ENCODE data around the gene MUS81.
"Not testable (repeated sequence)": the region's sequence is repeated elsewhere in the genome, so short reads cannot be mapped to it uniquely, and the experiment has no call there.

Gene MUS81

GRCh38 chr11:65847746-65848145 is 12.5 kb upstream of the MUS81 start:
- DNase-seq = no peak

GRCh38 chr11:65848693-65849092 is 11.5 kb upstream of the MUS81 start:
- not testable (repeated sequence) for DNase-seq

- DNase-seq = no peak
Observed at GRCh38 chr11:65849366-65849765, 10.9 kb upstream of the MUS81 start.

- no peak for DNase-seq
Observed at GRCh38 chr11:65849771-65850216, 10.4 kb upstream of the MUS81 start.

- DNase-seq = peak; percentile 49
Observed at GRCh38 chr11:65850217-65851082, 9.8 kb upstream of the MUS81 start.

DNA sequence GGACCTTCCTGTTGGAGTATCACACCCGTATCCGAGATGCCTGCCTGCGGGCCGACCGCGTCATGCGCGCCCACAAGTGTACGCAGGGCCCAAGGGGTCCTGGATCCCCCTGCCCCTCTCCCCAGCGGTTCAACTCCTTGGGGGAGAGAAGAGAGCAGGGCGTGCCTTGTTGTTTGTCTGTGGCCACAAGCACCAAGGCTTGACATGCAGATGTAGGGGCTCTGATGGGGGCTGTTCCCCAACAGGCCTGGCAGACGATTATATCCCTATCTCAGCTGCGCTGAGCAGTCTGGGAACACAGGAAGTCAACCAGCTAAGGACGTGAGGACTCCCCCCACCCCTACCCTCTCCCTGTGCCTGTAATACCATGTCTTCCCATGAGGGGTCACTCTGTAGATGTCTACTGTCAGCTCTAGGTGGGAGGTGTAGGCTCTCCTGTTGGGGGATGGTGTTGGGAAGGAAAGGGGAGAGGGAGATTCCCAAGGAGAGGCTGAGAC is 9.1 kb upstream of the MUS81 start:
- DNase-seq = peak; percentile 63

- DNase-seq = peak; percentile 50
Observed at GRCh38 chr11:65851811-65852507, 8.3 kb upstream of the MUS81 start.

DNA sequence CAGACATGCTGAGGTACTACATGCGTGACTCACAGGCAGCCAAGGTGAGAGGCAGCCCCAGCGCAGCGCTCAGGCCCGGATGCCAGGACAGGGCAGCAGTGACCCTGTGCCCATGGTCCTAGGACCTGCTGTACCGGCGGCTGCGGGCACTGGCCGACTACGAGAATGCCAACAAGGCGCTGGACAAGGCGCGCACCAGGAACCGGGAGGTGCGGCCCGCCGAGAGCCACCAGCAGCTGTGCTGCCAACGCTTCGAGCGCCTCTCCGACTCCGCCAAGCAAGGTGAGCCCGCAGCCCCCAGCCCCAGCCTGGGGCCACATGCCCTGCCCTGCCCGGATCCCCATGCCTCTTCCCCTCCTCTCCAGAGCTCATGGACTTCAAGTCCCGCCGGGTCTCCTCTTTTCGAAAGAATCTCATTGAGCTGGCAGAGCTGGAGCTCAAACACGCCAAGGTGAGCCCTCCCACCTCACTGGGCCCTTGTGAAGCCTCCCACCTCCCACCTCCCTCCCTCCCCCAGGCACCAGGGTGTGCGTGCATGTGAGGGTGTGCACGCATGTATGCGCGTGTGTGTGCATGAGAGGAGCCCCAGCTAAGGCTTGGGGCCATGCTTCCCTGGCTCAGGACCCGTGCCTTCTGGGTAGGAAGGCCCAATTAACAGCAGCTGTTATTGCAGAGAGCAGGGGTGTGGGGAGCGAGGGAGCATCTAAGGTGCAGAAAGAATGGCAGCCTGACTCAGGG is 7.6 kb upstream of the MUS81 start:
- DNase-seq = peak; percentile 60

DNA sequence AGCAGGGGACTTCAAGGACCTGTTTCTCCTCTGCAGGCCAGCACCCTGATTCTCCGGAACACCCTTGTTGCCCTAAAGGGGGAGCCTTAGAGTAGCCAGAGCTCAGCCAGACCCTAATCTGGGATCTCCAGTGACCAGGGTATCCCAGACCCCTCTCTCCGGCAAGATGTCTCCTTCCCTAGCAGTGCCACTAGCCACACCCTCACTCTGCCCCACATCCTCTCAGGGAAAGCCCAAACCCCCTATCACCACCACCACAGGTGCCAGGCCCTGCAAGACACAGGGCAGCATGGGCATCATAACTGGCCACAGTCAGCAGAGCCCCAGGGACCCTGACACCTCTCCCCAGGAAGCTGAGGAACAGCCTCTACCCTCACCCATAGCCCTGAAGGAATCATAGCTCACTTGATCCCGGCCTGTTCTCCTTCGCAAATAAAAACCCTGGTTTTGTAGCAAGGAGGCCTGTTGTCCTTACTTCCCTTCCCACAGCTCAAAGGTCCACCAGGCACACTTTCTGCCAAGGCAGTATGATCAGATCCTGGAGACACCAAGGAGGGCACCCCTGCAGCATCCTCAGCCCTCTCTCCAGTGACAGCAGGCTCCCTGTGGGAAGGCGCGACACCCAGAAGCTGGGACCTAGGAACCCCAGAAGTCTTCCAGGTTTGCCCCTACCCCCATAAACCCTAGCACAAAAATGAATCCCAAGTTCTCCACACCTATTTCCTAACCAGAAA is 6.8 kb upstream of the MUS81 start:
- DNase-seq = no peak

DNA sequence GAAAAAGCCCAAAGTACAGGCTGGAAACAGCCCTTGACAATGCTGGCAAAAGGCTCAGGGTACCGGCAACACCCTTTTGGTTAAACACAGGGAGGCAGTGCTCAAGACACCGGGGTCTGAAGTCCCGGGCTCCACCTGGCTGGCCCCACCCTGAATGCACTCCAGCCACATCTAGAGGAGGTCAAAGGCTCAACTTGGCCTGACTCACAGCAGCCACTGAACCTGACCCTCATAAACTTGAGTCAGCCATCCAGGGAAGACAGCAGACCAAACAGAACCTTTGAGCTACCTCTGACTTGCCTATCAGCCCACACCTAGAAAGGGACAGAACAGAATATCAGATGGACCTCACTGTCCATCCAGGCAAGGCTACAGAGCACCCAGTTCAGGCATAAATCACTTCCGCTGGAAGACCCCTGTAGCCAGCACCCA is 6.1 kb upstream of the MUS81 start:
- no peak for DNase-seq

- no peak for DNase-seq
Observed at GRCh38 chr11:65854852-65855837, 5.1 kb upstream of the MUS81 start.

DNA sequence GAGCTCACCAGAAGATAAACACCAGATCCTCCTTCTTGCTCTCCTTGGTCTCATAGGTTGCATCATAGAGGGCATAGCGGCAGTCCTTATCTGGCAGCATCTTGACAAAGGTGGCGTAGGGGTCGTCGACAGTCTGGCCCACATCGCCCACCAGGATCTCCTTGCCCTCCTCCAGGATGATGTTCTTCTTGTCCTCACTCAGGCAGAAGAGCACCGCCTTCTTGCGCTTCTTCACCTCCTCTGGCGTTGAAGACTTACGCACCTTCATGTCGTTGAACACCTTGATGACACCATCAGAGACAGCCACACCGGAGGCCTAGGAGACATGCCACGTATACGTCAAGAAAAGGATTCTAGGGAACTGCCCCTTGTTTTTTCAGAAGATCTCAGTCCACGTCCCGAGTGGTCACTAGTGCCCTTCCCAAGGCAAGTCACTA is 4.3 kb upstream of the MUS81 start:
- DNase-seq = no peak

- peak; percentile 88 for DNase-seq
Observed at GRCh38 chr11:65856689-65857499, 3.3 kb upstream of the MUS81 start.

DNA sequence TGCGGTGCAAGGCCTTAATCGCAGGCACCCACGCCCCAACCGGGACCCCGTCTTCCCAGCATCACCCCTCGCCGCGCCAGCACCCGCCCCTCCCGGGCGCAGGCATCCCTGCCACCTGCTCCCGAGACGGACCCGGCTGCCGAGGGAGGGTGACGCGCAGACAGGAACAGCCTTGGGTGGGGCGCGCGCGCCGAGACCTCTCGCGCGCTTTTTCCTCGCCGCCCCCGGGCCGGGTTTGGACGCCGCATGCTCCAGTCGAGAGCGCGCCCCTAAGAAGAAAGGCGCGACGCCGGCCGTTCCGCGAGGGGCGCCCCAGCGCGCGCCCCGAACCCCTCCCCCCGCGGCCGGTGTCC is 2.8 kb upstream of the MUS81 start:
- peak; percentile 86 for DNase-seq

- DNase-seq = peak; percentile 99
Observed at GRCh38 chr11:65857853-65858680, 2.2 kb upstream of the MUS81 start, which contains the start of gene CFL1. TSS of gene CFL1 (minus strand) at chr11:65858180. CDS start at chr11:65858099, 81 bp downstream.

DNA sequence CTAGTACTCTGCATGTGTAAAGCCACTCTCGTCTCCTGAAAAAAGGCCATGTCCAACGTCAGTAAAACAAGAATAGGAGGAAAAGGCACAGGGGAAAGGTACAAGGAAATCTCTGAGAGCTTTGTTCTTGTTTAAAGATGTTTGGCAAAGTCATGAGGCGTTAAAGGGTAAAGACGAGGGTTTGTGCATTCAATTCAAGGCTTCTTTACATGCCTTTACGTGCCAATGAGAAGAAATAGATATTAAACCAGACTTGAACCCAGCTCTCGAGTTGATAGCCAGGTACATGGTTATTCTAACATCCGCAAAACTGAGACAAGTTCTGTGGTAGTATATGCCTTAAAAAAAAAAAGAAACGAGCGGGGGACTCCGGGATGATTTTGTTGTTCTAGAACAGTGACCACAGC is 1.5 kb upstream of the MUS81 start:
- DNase-seq = no peak

DNA sequence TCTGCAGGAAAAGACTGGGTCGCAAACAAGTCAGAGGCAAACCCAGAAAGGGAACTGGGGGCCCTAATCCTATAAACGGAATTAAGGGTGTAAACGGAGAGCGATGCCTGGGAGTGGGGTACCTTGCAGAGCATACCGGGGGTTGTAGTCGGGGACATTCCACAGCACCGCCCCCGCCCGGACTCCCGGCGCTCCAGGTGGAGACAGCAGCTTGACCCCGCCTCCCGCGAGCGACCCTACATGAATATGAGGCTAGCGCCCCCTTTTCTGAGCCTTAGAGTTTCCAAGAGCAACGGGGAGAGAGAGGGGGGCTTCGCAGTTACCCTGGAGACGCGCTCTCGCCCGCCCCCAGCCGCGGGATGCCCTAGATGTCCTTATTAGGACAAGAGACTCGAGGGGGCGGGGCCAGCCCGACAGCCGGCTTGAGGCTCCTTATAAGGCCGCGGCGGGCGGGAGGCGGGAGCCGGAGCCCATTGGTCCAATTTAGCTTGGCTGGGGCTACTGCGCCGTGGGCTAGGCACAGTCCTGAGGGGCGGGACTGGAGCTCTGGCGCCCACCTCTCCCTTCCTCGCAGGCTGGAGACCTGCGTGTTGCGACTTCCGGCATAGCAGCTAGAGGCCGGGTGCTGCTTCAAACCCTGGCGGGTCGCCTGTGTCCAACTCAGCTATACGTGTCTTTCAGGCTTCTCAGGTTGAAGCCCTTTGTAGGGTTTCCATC is 980 bp upstream of the MUS81 start:
- DNase-seq = peak; percentile 100

DNA sequence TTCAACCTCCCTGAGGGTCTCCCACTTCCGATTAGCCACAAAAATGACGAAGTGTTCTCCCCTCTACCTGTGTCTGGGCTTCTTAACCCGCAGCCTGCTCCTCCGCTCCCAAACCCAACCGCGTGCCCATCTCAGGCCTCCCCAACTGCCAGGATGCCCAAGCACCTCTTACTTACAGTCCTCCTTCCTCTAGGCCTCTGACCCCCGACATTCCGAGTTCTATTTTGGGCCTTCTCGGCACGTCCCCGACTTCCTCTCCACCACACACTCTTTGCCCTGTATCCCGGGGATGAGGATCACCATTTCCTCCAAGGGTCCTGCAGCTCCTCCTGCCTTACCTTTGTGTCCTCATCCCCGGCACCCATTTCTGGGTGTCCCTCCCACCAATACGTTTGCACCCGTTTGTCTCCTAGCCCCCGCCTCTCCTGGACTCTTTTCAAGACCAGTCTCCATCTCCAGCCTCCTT is 388 bp upstream of the MUS81 start:
- peak; percentile 84 for DNase-seq

DNA sequence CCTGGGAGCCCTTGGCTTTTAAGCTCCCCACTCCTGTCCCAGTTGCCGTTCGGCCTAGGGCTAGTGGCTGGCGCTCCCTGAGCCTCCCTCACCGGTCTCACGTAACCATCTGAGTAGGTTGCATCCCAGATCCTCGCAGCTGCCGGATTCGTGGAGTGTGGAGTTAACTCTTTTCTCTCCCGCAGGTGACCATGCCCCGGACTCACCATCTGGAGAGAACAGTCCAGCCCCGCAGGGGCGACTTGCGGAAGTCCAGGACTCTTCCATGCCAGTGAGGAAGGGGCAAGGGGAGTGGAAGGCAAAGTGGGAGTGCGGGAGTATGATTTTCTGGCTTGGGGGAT is 902 bp downstream of the MUS81 start:
- peak; percentile 76 for DNase-seq

Data from DMS53 (cell line).